K562 treated with DMSO at 1 percent for 24 hours (cell line): Measurements from ENCODE around the gene TSPAN13. TPM values are rescaled to one million over a fixed set of nuclear protein-coding genes. Genes with fewer than 3 reads are reported as not detected.

Source experiments
- total RNA-seq: library from RNA; unstranded; fragments of 300-600 nt; gene quantifications from 2 replicates; pipeline ENCODE4 v1.2.3, GENCODE V29; 2022; ENCODE audit warnings: low read depth; ENCODE audit not compliant: insufficient read depth

TSPAN13 gene
- total RNA-seq = 36.6 and 43.9 TPM in 2 replicates

GRCh38 chr7:16753102-16753931 lies at the start of gene TSPAN13:
Gene TSPAN13 (plus strand): TSS chr7:16753755. CDS start chr7:16753968, 213 bp downstream.

GRCh38 chr7:16804674-16805439 lies 51.3 kb downstream of the TSPAN13 start, which contains the start of gene AGR2:
Gene AGR2 (minus strand): TSS chr7:16804999. CDS start chr7:16801796, 3,203 bp downstream.

Other genes starting within 250 kb of the TSPAN13 start
- gene LRRC72, start 226.9 kb upstream of the TSPAN13 start, total RNA-seq = not detected in 2 replicates
- gene ANKMY2, start 108.0 kb upstream of the TSPAN13 start, total RNA-seq = 25.8 and 29.7 TPM in 2 replicates
- 48.8 and 52.0 TPM in 2 replicates for gene BZW2, start 107.6 kb upstream of the TSPAN13 start, total RNA-seq
- gene AGR2, start 51.2 kb downstream of the TSPAN13 start, total RNA-seq = not detected in 2 replicates
- not detected in 2 replicates for gene AGR3, start 128.2 kb downstream of the TSPAN13 start, total RNA-seq